Smooth muscle cell (in vitro differentiated cells): Measurements from ENCODE around the gene EGFL8. TPM values are rescaled to one million over a fixed set of nuclear protein-coding genes. Genes with fewer than 3 reads are reported as not detected.
A peak's percentile ranks its signal among the peaks of the same experiment; 100 is the strongest.

Experiments
- DNase-seq: peaks from one replicate; lab custom pipeline; 2025; ENCODE audit not compliant: unreplicated experiment; lab: John Stamatoyannopoulos, UW
- H2AFZ ChIP-seq: fragments of 200-600 bp; sonication (generic); 2 replicates; pipeline ENCODE4 v1.6.0; 2016; ENCODE audit warnings: antibody characterized with exemption, low read depth, mild to moderate bottlenecking
- H3F3A ChIP-seq: fragments of 200-600 bp; sonication (generic); 2 replicates; pipeline ENCODE4 v1.6.0; 2017; ENCODE audit warnings: antibody characterized with exemption, low read depth
- H3K27ac ChIP-seq: fragments of 200-600 bp; sonication (generic); 2 replicates; pipeline ENCODE4 v1.5.1; 2016; ENCODE audit warnings: low read depth, mild to moderate bottlenecking
- H3K27me3 ChIP-seq: fragments of 200-600 bp; sonication (generic); 2 replicates; pipeline ENCODE4 v1.6.1; 2016; ENCODE audit warnings: low read depth, mild to moderate bottlenecking
- H3K36me3 ChIP-seq: fragments of 200-600 bp; sonication (generic); 2 replicates; pipeline ENCODE4 v1.5.1; 2016; ENCODE audit warnings: low read depth
- H3K4me1 ChIP-seq: fragments of 200-600 bp; sonication (generic); 2 replicates; pipeline ENCODE4 v1.5.1; 2016; ENCODE audit warnings: low read depth
- H3K4me2 ChIP-seq: fragments of 200-600 bp; sonication (generic); 2 replicates; pipeline ENCODE4 v1.6.0; 2016; ENCODE audit warnings: mild to moderate bottlenecking
- H3K4me3 ChIP-seq: fragments of 200-600 bp; sonication (generic); 2 replicates; pipeline ENCODE4 v1.5.1; 2016; ENCODE audit warnings: mild to moderate bottlenecking
- H3K79me2 ChIP-seq: fragments of 200-600 bp; sonication (generic); 2 replicates; pipeline ENCODE4 v1.6.0; 2016; ENCODE audit warnings: low read depth, mild to moderate bottlenecking
- H3K9ac ChIP-seq: fragments of 200-600 bp; sonication (generic); 2 replicates; pipeline ENCODE4 v1.6.0; 2016; ENCODE audit warnings: low read depth
- H3K9me3 ChIP-seq: fragments of 200-600 bp; sonication (generic); replicated peaks from 2 replicates; pipeline ENCODE4 v1.5.1; 2016; ENCODE audit warnings: low read depth
- H4K20me1 ChIP-seq: fragments of 200-600 bp; sonication (generic); 2 replicates; pipeline ENCODE4 v1.6.0; 2016; ENCODE audit warnings: low read depth
- CTCF ChIP-seq: fragments of 200-600 bp; sonication (generic); IDR thresholded peaks from 2 replicates; pipeline ENCODE4 v1.5.1; 2017; ENCODE audit warnings: borderline replicate concordance, mild to moderate bottlenecking, antibody characterized with exemption; ENCODE audit not compliant: insufficient read depth, poor library complexity, severe bottlenecking
- WGBS: methylation state at CpG from one replicate; pipeline ENCODE4 v1.1.7; 2016; ENCODE audit warnings: low lambda C conversion rate; 5-methylcytosine and 5-hydroxymethylcytosine counted together
- polyA plus RNA-seq: library from polyadenylated mRNA; unstranded; fragments of >200 nt; fragmentation: Nextera tagmentation; extraction: Ambion mirVana; gene quantifications from 2 replicates; pipeline ENCODE4 v1.2.1, GENCODE V29; 2016
- total RNA-seq: library from RNA; depleted of rRNA; stranded (reverse); fragments of >200 nt; gene quantifications from 2 replicates; pipeline ENCODE4 v1.2.3, GENCODE V29; 2014

Gene EGFL8
- total and polyA plus RNA-seq, 2 experiments from 2014 or later, result 4.3 to 5.6 TPM

DNA sequence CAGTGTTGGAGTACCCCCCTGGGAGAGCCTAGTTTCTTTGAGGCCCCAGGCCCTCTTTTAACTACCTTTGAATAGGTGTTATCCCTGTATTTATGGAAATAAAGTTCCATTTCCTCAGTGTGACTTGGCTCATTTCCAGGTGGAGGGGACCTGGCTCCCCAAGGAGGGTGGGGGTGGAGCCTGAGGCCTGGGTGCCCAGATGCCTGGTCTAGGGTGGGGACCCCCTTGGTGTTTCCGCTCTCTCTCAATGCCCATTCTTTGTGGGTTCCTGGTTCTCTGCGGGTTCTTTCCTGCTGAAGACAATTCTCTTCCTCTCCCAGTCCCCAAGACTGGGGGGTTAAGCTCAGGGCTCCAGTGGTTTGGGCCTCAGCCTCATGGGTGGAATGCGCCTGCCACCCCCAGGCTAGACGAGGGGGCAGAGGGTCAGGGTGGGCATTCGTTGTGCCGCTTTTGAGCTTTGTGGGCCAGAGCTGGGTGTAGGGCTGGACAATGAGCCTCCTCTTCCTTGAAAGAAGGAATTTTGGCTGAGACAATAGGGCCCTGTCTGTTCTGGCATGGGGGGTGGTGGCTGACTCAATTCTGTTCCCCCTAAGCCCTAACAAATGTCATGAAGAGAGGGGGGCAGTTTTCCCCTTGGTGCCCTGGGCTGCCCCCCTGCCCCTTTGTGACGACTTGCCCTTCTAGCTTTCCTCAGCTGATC is 686 bp upstream of the EGFL8 start:
- WGBS, result 95% methylated on average over 7 of the region's 7 CpGs
- Histone ChIP-seq H3K9me3 (no peaks in the 10 kb centered on the region), H3K4me1 (no peaks in the 10 kb centered on the region), H3K27me3 (no peaks in the 10 kb centered on the region), H3K4me2 (no peak overlapping the region), H3K27ac (no peak overlapping the region), H3K36me3 (no peaks in the 10 kb centered on the region), H3K79me2 (no peaks in the 10 kb centered on the region), H4K20me1 (no peaks in the 10 kb centered on the region), H2AFZ (no peak overlapping the region), H3K4me3 (no peak overlapping the region), H3K9ac (no peak overlapping the region), H3F3A (peaks cover 5% of the 10 kb centered on the region)
- no peak for TF ChIP-seq CTCF
- DNase-seq, result no peak

GRCh38 chr6:32166411-32167061 is 2.1 kb downstream of the EGFL8 start:
- H4K20me1 ChIP-seq, result no peaks in the 10 kb centered on the region
- no peaks in the 10 kb centered on the region for H3K4me1 ChIP-seq
- no peak overlapping the region for H3K27ac ChIP-seq
- no peak overlapping the region for H3K4me2 ChIP-seq
- H3K27me3 ChIP-seq, result no peaks in the 10 kb centered on the region
- no peak overlapping the region for H3K4me3 ChIP-seq
- H2AFZ ChIP-seq, result no peak overlapping the region
- peaks cover 8% of the 10 kb centered on the region for H3F3A ChIP-seq
- no peaks in the 10 kb centered on the region for H3K36me3 ChIP-seq
- no peaks in the 10 kb centered on the region for H3K79me2 ChIP-seq
- TF ChIP-seq CTCF, result no peak
- H3K9ac ChIP-seq, result no peak overlapping the region
- WGBS, result 89% methylated on average over 30 of the region's 30 CpGs
- no peaks in the 10 kb centered on the region for H3K9me3 ChIP-seq
- no peak for DNase-seq

DNA sequence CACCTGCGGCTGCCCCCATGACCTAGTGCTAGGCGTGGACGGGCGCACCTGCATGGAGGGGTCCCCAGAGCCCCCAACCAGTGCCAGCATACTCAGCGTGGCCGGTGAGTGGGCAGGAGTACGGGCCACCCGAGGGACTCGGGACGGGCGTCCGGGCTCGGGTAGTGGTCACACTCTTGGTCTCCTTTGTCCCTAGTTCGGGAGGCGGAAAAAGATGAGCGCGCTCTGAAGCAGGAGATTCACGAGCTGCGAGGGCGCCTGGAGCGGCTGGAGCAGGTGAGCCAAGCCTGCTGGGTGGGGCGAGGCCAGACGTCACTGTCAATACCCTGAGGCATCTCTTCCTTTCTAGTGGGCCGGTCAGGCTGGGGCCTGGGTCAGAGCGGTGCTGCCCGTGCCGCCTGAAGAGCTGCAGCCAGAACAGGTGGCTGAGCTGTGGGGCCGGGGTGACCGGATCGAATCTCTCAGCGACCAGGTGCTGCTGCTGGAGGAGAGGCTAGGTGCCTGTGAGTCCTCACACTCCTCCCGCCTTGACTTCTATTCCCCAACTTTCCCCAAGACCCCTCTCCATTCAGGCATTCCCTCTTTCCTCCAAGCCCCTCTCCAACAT is 2.9 kb downstream of the EGFL8 start:
- H3K9ac ChIP-seq, result no peak overlapping the region
- no peaks in the 10 kb centered on the region for H4K20me1 ChIP-seq
- no peak for DNase-seq
- no peak for TF ChIP-seq CTCF
- H3K4me3 ChIP-seq, result no peak overlapping the region
- 87% methylated on average over 29 of the region's 32 CpGs for WGBS
- H3K36me3 ChIP-seq, result no peaks in the 10 kb centered on the region
- no peaks in the 10 kb centered on the region for H3K4me1 ChIP-seq
- peaks cover 8% of the 10 kb centered on the region for H3F3A ChIP-seq
- H3K79me2 ChIP-seq, result peaks cover 6% of the 10 kb centered on the region
- peak overlapping the region; percentile 12 for H3K27ac ChIP-seq
- H2AFZ ChIP-seq, result no peak overlapping the region
- H3K9me3 ChIP-seq, result no peaks in the 10 kb centered on the region
- no peak overlapping the region for H3K4me2 ChIP-seq
- no peaks in the 10 kb centered on the region for H3K27me3 ChIP-seq
